K562 (cell line): ENCODE measurements around the gene RET. TPM values are rescaled to one million over a fixed set of nuclear protein-coding genes. Genes with fewer than 3 reads are reported as not detected.

Experiments used
- ATAC-seq: fragments of 200-7000 bp; cut with Tn5 transposase; 3 replicates; pipeline ENCODE4 v1.9.1; 2020; ENCODE audit warnings: moderate library complexity
- BruUV-seq: library from RNA; stranded (reverse); fragments of 400-500 nt; replicated peaks from 2 replicates; lab custom pipeline; 2021; lab: Mats Ljungman, UMichigan
- CTCF ChIA-PET: fragments of 300-600 bp; formaldehyde crosslinking; extraction: SDS; loops from one replicate; lab custom pipeline; 2021; ENCODE audit warnings: low intra/inter-chr PET ratio; lab: Yijun Ruan, JAX
- POLR2A ChIA-PET: fragments of 300-600, 350-650 bp; sonication (Branson Sonifier 250); formaldehyde crosslinking; extraction: SDS; loops from one replicate; lab custom pipeline; 2021; ENCODE audit warnings: antibody characterized with exemption, inconsistent platforms; lab: Yijun Ruan, JAX
- DNase-seq, 4 experiments: peaks; one replicate each; pipeline versions ENCODE4 v3.0.0 to v3.0.0-alpha.2; 2011 to 2018; ENCODE audit warnings: low spot score in 3 of 4, mixed read lengths in 3 of 4; ENCODE audit errors: extremely low read depth in 1 of 4
- FAIRE-seq: peaks from 2 replicates; lab custom pipeline; 2011; peaks lifted over from hg19 to GRCh38; lab: Jason Lieb, UNC
- H2AFZ ChIP-seq: 2 replicates; pipeline ENCODE4 v1.6.0; 2011; ENCODE audit warnings: low read depth, low read length, control low read depth, inconsistent platforms
- H3K27ac ChIP-seq: fragments of 200-600 bp; 3 replicates; pipeline ENCODE4 v1.8.0; 2011; ENCODE audit warnings: low read depth, mild to moderate bottlenecking, control low read depth, inconsistent platforms, low read length, moderate library complexity, mixed read lengths; ENCODE audit errors: extremely low read depth
- H3K27me3 ChIP-seq, 2 experiments: fragments of 300-600 bp in 1 of 2; 2 replicates in 1 of 2; 3 replicates in 1 of 2; pipeline versions ENCODE4 v1.6.0 to v1.8.0; 2011; ENCODE audit warnings: inconsistent platforms in 2 of 2, low read length in 2 of 2, mild to moderate bottlenecking in 1 of 2, mixed read lengths in 1 of 2, moderate library complexity in 1 of 2; ENCODE audit not compliant: control insufficient read depth in 2 of 2, insufficient read depth in 2 of 2
- H3K36me3 ChIP-seq: fragments of 300-600 bp; 3 replicates; pipeline ENCODE4 v1.8.0; 2011; ENCODE audit warnings: mild to moderate bottlenecking, low read length, inconsistent platforms; ENCODE audit not compliant: control insufficient read depth, insufficient read depth
- H3K4me1 ChIP-seq, 2 experiments: fragments of 200-600 bp in 1 of 2; replicated peaks in 1 of 2; 2 replicates in 1 of 2; 3 replicates in 1 of 2; pipeline versions ENCODE4 v1.5.1 to v1.8.0; 2011; ENCODE audit warnings: inconsistent platforms in 2 of 2, low read length in 2 of 2, mild to moderate bottlenecking in 1 of 2, mixed read lengths in 1 of 2, moderate library complexity in 1 of 2; ENCODE audit not compliant: control insufficient read depth in 2 of 2, insufficient read depth in 2 of 2
- H3K4me2 ChIP-seq: 2 replicates; pipeline ENCODE4 v1.6.1; 2011; ENCODE audit warnings: low read length, control low read depth, inconsistent platforms, mixed read lengths; ENCODE audit not compliant: insufficient read depth
- H3K4me3 ChIP-seq: fragments of 200-600 bp; sonication (generic), shearing (Covaris generic); 2 replicates; pipeline ENCODE4 v1.5.1; 2016; ENCODE audit warnings: control low read depth, inconsistent platforms
- H3K79me2 ChIP-seq: fragments of 200-600 bp; 3 replicates; pipeline ENCODE4 v1.8.0; 2011; ENCODE audit warnings: low read length, inconsistent platforms; ENCODE audit not compliant: control insufficient read depth, insufficient read depth
- H3K9ac ChIP-seq, 2 experiments: 2 replicates each; pipeline versions ENCODE4 v1.6.0 to v1.6.1; 2011; ENCODE audit warnings: low read depth in 2 of 2, low read length in 2 of 2, control low read depth in 1 of 2, inconsistent platforms in 1 of 2, mild to moderate bottlenecking in 1 of 2, mixed read lengths in 1 of 2; ENCODE audit not compliant: insufficient read depth in 1 of 2
- H3K9me1 ChIP-seq: one replicate; pipeline ENCODE4 v1.6.0; 2011; ENCODE audit warnings: inconsistent platforms, mild to moderate bottlenecking, low read length, moderate library complexity; ENCODE audit not compliant: control insufficient read depth, insufficient read depth
- H3K9me3 ChIP-seq: replicated peaks from 2 replicates; pipeline ENCODE4 v1.5.1; 2011; ENCODE audit warnings: low read depth, low read length, inconsistent platforms; ENCODE audit not compliant: control insufficient read depth, insufficient read depth
- H4K20me1 ChIP-seq: replicated peaks from 2 replicates; pipeline ENCODE4 v1.6.1; 2011; ENCODE audit warnings: low read length, inconsistent platforms, mixed read lengths; ENCODE audit not compliant: control insufficient read depth, insufficient read depth
- HNRNPK ChIP-seq: fragments of 200-400 bp; formaldehyde crosslinking; IDR thresholded peaks from one replicate; pipeline ENCODE4 v1.6.1; 2018; ENCODE audit warnings: mild to moderate bottlenecking, low read depth, low read length; ENCODE audit not compliant: poor library complexity, severe bottlenecking
- ILK ChIP-seq: fragments of 450-650 bp; IDR thresholded peaks from 2 replicates; pipeline ENCODE4 v1.6.1; 2016; ENCODE audit warnings: missing genetic modification characterization, low read depth, mild to moderate bottlenecking, missing compliant biosample characterization, moderate library complexity, borderline replicate concordance
- NRF1 ChIP-seq, 2 experiments: fragments of 450-650 bp; IDR thresholded peaks in 1 of 2; conservative IDR thresholded peaks in 1 of 2; 2 replicates each; pipeline ENCODE4 v1.6.1; 2014; ENCODE audit warnings: mild to moderate bottlenecking in 2 of 2
- ZNF436 ChIP-seq: fragments of 250-450, 450-650 bp; sonication (Bioruptor Pico); formaldehyde crosslinking; IDR thresholded peaks from 2 replicates; pipeline ENCODE4 v1.7.0; 2020; ENCODE audit warnings: mild to moderate bottlenecking
- WGBS: fragments of 100-300 bp; shearing (Covaris generic); methylation state at CpG from one replicate; pipeline ENCODE4 v1.1.6; 2016; ENCODE audit warnings: low coverage, mixed read lengths; ENCODE audit not compliant: insufficient coverage; ENCODE audit errors: missing lambda C conversion rate; 5-methylcytosine and 5-hydroxymethylcytosine counted together
- in situ Hi-C: fragments of 300-500 bp; cut with MboI; formaldehyde crosslinking; loops from 4 replicates; pipeline ENCODE4 v1.15.0; 2018; ENCODE audit warnings: inconsistent platforms, mixed read lengths
- intact Hi-C: fragments of 100-400 bp; cut with micrococcal nuclease; formaldehyde crosslinking; loops from 2 replicates; pipeline ENCODE4 v1.14.2; 2022
- polyA plus RNA-seq, 8 experiments: library from polyadenylated mRNA; depleted of rRNA in 4 of 8; stranded (reverse) in 5 of 8; unstranded in 3 of 8; fragments of >200 nt; fragmentation: Nextera tagmentation in 2 of 8; fragmentation: Illumina TruSeq in 1 of 8; extraction: Ambion mirVana in 2 of 8; extraction: Trizol in 1 of 8; gene quantifications; 2 replicates each; pipeline versions ENCODE4 v1.2.1 to v1.2.3, GENCODE V29; 2011 to 2014; ENCODE audit warnings: inconsistent platforms in 1 of 8, missing spikeins in 1 of 8
- total RNA-seq, 7 experiments: library from RNA; depleted of rRNA in 6 of 7; stranded (reverse); fragments of >200 nt in 6 of 7; fragmentation: Illumina TruSeq in 2 of 7; extraction: Trizol in 2 of 7; gene quantifications; 2 replicates each; pipeline versions ENCODE4 v1.2.1 to v1.2.3, GENCODE V29; 2011 to 2021; ENCODE audit warnings: low replicate concordance in 1 of 7
- TF ChIP-seq, protein P1 (sequence below): IDR thresholded peaks from 2 replicates; pipeline ENCODE4 v1.6.1; 2011; ENCODE audit not compliant: insufficient read length; ENCODE audit errors: extremely low read depth

RET gene
- total and polyA plus RNA-seq, 9 of the 15 experiments (the other 6 are each of a cell fraction or from before 2014, with no cell fraction given): 0.04 to 0.05 TPM; not detected in 7

DNA sequence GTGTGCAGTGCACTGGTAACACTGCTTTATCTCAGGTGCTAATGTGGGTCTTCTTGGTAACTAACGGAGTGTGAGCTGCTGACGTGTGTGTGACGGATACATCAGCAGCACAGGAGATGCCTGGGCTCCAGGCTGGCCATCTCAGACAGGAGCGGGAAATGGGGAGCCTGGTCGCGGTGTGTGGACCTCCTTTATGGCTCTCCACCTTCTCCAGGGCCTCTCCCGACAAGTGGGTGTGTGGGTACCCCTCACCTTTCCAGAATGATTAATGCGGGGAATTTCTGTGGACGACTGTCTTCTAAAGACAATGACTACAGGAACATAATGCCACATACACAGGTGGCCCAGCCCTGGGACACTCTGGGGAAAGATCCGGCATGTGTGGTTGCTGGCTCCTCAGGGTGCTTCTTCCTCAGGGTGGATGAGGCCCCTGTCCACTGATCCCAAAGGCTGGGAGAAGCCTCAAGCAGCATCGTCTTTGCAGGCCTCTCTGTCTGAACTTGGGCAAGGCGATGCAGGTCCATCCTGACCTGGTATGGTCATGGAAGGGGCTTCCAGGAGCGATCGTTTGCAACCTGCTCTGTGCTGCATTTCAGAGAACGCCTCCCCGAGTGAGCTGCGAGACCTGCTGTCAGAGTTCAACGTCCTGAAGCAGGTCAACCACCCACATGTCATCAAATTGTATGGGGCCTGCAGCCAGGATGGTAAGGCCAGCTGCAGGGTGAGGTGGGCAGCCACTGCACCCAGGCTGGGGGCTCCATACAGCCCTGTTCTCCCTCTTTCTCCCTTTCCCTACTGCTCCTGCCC, 41.1 kb downstream of the RET start (continued):
- TF ChIP-seq, protein P1, sequence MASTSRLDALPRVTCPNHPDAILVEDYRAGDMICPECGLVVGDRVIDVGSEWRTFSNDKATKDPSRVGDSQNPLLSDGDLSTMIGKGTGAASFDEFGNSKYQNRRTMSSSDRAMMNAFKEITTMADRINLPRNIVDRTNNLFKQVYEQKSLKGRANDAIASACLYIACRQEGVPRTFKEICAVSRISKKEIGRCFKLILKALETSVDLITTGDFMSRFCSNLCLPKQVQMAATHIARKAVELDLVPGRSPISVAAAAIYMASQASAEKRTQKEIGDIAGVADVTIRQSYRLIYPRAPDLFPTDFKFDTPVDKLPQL: no peak
- TF ChIP-seq ILK (tag) (no peak), HNRNPK (no peak)

DNA sequence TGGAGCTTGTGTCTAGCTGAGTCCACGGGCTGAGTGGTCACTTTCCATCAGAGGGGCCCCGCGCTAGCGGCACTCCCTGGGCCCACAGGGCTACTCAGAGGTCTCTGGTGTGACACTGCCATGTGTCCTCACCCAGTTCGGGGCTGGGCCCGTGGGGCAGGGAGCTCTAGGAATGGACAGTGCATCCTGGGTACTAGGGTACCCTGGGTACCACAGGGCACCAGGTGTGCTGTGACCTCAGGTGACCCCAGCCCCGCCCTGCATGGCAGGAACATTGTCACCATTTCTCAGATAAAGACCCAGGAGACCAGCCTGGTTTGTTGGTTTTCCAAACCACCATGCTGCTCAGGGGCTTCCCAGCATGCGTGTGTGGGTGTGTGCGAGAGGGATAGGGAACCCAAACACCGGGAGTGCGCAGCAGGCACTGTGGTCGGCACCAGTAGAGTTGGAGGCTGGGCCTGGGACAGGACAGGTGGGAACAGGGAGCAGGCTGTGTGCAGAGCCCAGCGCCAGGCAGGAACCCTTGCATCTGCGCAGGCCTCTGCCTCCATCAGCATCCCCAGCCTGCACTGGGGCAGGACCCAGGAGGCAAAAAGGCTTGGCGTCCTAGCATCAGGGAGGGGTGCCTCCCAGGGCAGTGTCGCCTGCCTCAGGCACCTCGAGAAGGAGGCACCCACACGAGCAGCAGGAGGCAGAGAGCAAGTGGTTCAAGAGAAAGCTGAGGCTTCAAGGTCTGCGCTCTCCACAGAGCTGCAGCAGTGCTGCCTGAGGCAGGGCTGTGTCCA, 42.0 kb downstream of the RET start:
- no peaks in the 10 kb centered on the region for H3K9me3 ChIP-seq
- WGBS: 2% methylated on average over 19 of the region's 19 CpGs
- H3K27ac ChIP-seq: no peak overlapping the region
- FAIRE-seq: no peak
- ChIA-PET CTCF (no interaction called here), POLR2A (interaction anchor here (0.7 kb wide), 2 partner anchors 13 to 15 kb away, joined by 3 read pairs; no protein-coding TSS in a partner anchor)
- H3K27me3 ChIP-seq: peaks cover 12 to 83% of the 10 kb centered on the region in 2 experiments; a peak in 4 of 5 replicates
- peaks cover 0 to 18% of the 10 kb centered on the region in 2 experiments; a peak in 1 of 5 replicates for H3K4me1 ChIP-seq
- H3K79me2 ChIP-seq: no peaks in the 10 kb centered on the region
- H2AFZ ChIP-seq: no peak overlapping the region
- in situ Hi-C loops (no loop called here), intact Hi-C loops (no loop called here)
- no peak for TF ChIP-seq ZNF436
- peak in 1 of 2 experiments; percentile 25; a peak in 1 of 4 replicates for TF ChIP-seq NRF1 (conservative IDR thresholded peaks at IDR 0.05 in 1 of 2, IDR thresholded peaks at IDR 0.05 in 1 of 2)
- no peak for ATAC-seq
- no peak overlapping the region for H3K9ac ChIP-seq
- DNase-seq: no peak
- no peak overlapping the region for H3K4me2 ChIP-seq
- H3K4me3 ChIP-seq: no peak overlapping the region
- no peaks in the 10 kb centered on the region for H3K36me3 ChIP-seq
- H4K20me1 ChIP-seq: peaks cover 7% of the 10 kb centered on the region; the same call in 1 of the 2 replicates
- no TSS peak for BruUV-seq
- H3K9me1 ChIP-seq: no peaks in the 10 kb centered on the region
